Lung (tissue), 12 donors: ENCODE data around the gene NT5DC2. TPM values are rescaled to one million over a fixed set of nuclear protein-coding genes. Genes with fewer than 3 reads are reported as not detected.

Experiments used
- ATAC-seq: fragments of 200-7000 bp; cut with Tn5 transposase; one replicate; pipeline ENCODE4 v1.9.1; 2020; ENCODE audit warnings: moderate number of reproducible peaks; ENCODE audit not compliant: insufficient read depth, low FRiP score
- DNase-seq, 3 donors: peaks; one replicate each; pipeline ENCODE4 v3.0.0-alpha.2; 2013 to 2017
- H3K27ac ChIP-seq, 2 donors: one replicate each; pipeline ENCODE4 v1.5.1; 2013; ENCODE audit warnings: mild to moderate bottlenecking in 2 of 2, moderate library complexity in 2 of 2, control low read depth in 1 of 2, inconsistent platforms in 1 of 2, low read depth in 1 of 2, low read length in 1 of 2
- H3K27me3 ChIP-seq, 3 donors: one replicate each; pipeline ENCODE4 v1.5.1; 2013; ENCODE audit warnings: low read length in 2 of 3; ENCODE audit not compliant: control insufficient read depth in 3 of 3, insufficient read depth in 3 of 3
- H3K36me3 ChIP-seq, 4 donors: one replicate each; pipeline ENCODE4 v1.5.1; 2013; ENCODE audit warnings: low read length in 4 of 4, mild to moderate bottlenecking in 1 of 4, moderate library complexity in 1 of 4; ENCODE audit not compliant: control insufficient read depth in 4 of 4, insufficient read depth in 4 of 4
- H3K4me1 ChIP-seq, 5 donors: one replicate each; pipeline ENCODE4 v1.5.1; 2013; ENCODE audit warnings: low read length in 5 of 5, mild to moderate bottlenecking in 2 of 5, moderate library complexity in 1 of 5; ENCODE audit not compliant: control insufficient read depth in 5 of 5, insufficient read depth in 5 of 5
- H3K4me3 ChIP-seq: one replicate; pipeline ENCODE4 v1.5.1; 2013; ENCODE audit warnings: mild to moderate bottlenecking, control low read depth, moderate library complexity
- H3K9ac ChIP-seq, 2 donors: one replicate each; pipeline ENCODE4 v1.5.1; 2013; ENCODE audit warnings: low read length in 2 of 2, control low read depth in 1 of 2; ENCODE audit not compliant: insufficient read depth in 1 of 2
- H3K9me3 ChIP-seq, 4 donors: one replicate each; pipeline ENCODE4 v1.5.1; 2013; ENCODE audit warnings: low read length in 3 of 4, mild to moderate bottlenecking in 1 of 4, moderate library complexity in 1 of 4; ENCODE audit not compliant: control insufficient read depth in 4 of 4, insufficient read depth in 3 of 4
- WGBS, 2 donors: extraction: QIAGEN DNeasy Blood & Tissue Kit; methylation state at CpG; one replicate each; pipeline ENCODE4 v1.1.7; 2013; 5-methylcytosine and 5-hydroxymethylcytosine counted together
- polyA plus RNA-seq, 2 donors: library from polyadenylated mRNA; stranded (reverse); fragments of 200-250 nt; gene quantifications; one replicate each; pipeline ENCODE4 v1.2.1, GENCODE V29; 2013
- total RNA-seq, 2 donors: library from RNA; depleted of rRNA in 1 of 2; stranded (reverse); fragments of >200 nt in 1 of 2; gene quantifications; one replicate each; pipeline ENCODE4 v1.2.1, GENCODE V29; 2014 to 2021
- TF ChIP-seq, protein P1 (sequence below): IDR thresholded peaks from 2 replicates; pipeline ENCODE4 v1.5.1; 2012; ENCODE audit warnings: mild to moderate bottlenecking; ENCODE audit errors: control extremely low read depth, extremely low read depth
- donor health status: control.
- donor health status: control.
- donor health status: Bipolar disorder and iron deficiency.
- donor health status: healthy.
- donor health status: DM: yes; HTN: yes; CAD: no.

The NT5DC2 gene
- total and polyA plus RNA-seq, 4 donors: 32.7 to 85.6 (median 51.2) TPM

GRCh38 chr3:52532517-52532837, 1.2 kb downstream of the NT5DC2 start:
- Histone ChIP-seq H3K9me3 (no peaks in the 10 kb centered on the region), H3K27me3 (no peaks in the 10 kb centered on the region), H3K4me3 (peak overlapping the region; percentile 57), H3K36me3 (peaks cover 0 to 10% (median 4%) of the 10 kb centered on the region in 4 donors), H3K9ac (peak overlapping the region in 1 of 2 donors; percentile 24), H3K27ac (peak overlapping the region in 1 of 2 donors; percentile 15), H3K4me1 (peaks cover 15 to 79% (median 29%) of the 10 kb centered on the region in 5 donors)
- DNase-seq (peak; percentile 43 to 63 (median 51)), ATAC-seq (no peak)
- WGBS, 2 donors: 27 to 35% methylated on average over 5 of the region's 5 CpGs
- TF ChIP-seq, protein P1, sequence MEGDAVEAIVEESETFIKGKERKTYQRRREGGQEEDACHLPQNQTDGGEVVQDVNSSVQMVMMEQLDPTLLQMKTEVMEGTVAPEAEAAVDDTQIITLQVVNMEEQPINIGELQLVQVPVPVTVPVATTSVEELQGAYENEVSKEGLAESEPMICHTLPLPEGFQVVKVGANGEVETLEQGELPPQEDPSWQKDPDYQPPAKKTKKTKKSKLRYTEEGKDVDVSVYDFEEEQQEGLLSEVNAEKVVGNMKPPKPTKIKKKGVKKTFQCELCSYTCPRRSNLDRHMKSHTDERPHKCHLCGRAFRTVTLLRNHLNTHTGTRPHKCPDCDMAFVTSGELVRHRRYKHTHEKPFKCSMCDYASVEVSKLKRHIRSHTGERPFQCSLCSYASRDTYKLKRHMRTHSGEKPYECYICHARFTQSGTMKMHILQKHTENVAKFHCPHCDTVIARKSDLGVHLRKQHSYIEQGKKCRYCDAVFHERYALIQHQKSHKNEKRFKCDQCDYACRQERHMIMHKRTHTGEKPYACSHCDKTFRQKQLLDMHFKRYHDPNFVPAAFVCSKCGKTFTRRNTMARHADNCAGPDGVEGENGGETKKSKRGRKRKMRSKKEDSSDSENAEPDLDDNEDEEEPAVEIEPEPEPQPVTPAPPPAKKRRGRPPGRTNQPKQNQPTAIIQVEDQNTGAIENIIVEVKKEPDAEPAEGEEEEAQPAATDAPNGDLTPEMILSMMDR: no peak

DNA sequence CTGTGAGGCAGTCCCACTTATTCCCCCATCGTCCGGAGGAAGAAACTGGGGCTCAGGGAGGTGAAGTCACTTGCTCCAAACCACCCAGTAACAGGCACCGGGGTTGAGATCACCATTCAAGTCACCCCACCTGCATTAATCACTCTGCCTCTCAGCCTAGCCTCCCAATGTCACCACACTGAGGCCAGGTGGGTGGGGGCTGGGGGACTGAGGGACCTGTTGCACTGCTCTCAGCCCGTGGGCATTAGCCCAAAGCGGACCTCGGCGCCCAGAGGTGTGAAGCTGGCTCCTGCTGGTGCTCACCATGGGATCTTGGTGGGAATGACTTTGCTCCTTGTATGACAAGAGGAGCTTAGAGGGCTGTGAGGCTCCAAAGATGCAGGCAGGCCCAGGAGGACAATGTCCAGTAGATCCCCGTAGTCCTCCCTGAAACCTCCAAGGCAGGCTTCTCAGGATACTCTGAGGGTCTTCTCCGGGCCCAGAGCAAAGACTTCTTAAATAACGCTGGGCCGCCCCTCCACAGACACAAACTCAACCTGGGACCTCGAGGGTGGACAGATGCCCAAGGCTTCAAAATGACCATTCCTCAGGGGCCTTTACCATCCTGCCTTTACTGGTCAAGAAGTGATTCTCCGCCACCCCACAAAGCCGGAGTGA, 1.7 kb downstream of the NT5DC2 start:
- peak overlapping the region in 1 of 2 donors; percentile 24 for H3K9ac ChIP-seq
- H3K27ac ChIP-seq: peak overlapping the region in 1 of 2 donors; percentile 4
- H3K27me3 ChIP-seq: no peaks in the 10 kb centered on the region
- no peaks in the 10 kb centered on the region for H3K9me3 ChIP-seq
- 83 to 90% methylated on average over 14 of the region's 14 CpGs for WGBS, 2 donors
- H3K36me3 ChIP-seq: peaks cover 0 to 15% (median 7%) of the 10 kb centered on the region in 4 donors
- TF ChIP-seq, protein P1: no peak
- no peak for DNase-seq
- H3K4me1 ChIP-seq: peaks cover 17 to 79% (median 34%) of the 10 kb centered on the region in 5 donors
- no peak overlapping the region for H3K4me3 ChIP-seq
- no peak for ATAC-seq

- ATAC-seq (no peak), DNase-seq (no peak)
- no peaks in the 10 kb centered on the region for H3K9me3 ChIP-seq
- H3K27ac ChIP-seq: peak overlapping the region; percentile 46 to 69
- peaks cover 17 to 84% (median 34%) of the 10 kb centered on the region in 5 donors for H3K4me1 ChIP-seq
- H3K9ac ChIP-seq: no peak overlapping the region
- 81 to 85% methylated on average over 10 of the region's 10 CpGs for WGBS, 2 donors
- H3K4me3 ChIP-seq: no peak overlapping the region
- TF ChIP-seq, protein P1: no peak
- no peaks in the 10 kb centered on the region for H3K27me3 ChIP-seq
- H3K36me3 ChIP-seq: peaks cover 0 to 21% (median 10%) of the 10 kb centered on the region in 4 donors
These were observed 2.5 kb downstream of the NT5DC2 start for GRCh38 chr3:52530918-52531826.
